Measurements from ENCODE around the gene SLC7A1. TPM values are rescaled to one million over a fixed set of nuclear protein-coding genes. Genes with fewer than 3 reads are reported as not detected.
A peak's percentile ranks its signal among the peaks of the same experiment; 100 is the strongest.

Gene SLC7A1
- total and polyA plus RNA-seq, 12 donors, result 3.8 to 29.2 (median 17.4) TPM

- no peak overlapping the region for H3K4me3 ChIP-seq
- WGBS, 2 donors, result 82 to 83% methylated on average over 22 of the region's 22 CpGs
- peaks cover 0 to 5% (median 0%) of the 10 kb centered on the region in 7 donors for H3K27me3 ChIP-seq
- H3K36me3 ChIP-seq, result peaks cover 0 to 25% (median 0%) of the 10 kb centered on the region in 9 donors
- TF ChIP-seq CTCF (IDR thresholded peaks at IDR 0.05), result no peak
- no peaks in the 10 kb centered on the region for H3K9me3 ChIP-seq
- ATAC-seq (no peak), DNase-seq (no peak)
- peaks cover 0 to 11% (median 0%) of the 10 kb centered on the region in 9 donors for H3K4me1 ChIP-seq
- intact Hi-C loops (cut with DNase I), result no loop called here
- H3K27ac ChIP-seq, result no peak overlapping the region
Observed at GRCh38 chr13:29487466-29488454, 107.7 kb downstream of the SLC7A1 start.

- Histone ChIP-seq H3K27me3 (peaks cover 0 to 5% (median 0%) of the 10 kb centered on the region in 7 donors), H3K9me3 (no peaks in the 10 kb centered on the region), H3K4me1 (peaks cover 0 to 12% (median 0%) of the 10 kb centered on the region in 9 donors), H3K36me3 (peaks cover 0 to 23% (median 0%) of the 10 kb centered on the region in 9 donors), H3K4me3 (no peak overlapping the region), H3K27ac (no peak overlapping the region)
- WGBS, 2 donors, result 72 to 76% methylated on average over 3 of the region's 3 CpGs
- intact Hi-C loops (cut with DNase I), result no loop called here
- DNase-seq, result no peak
- no peak for TF ChIP-seq CTCF (IDR thresholded peaks at IDR 0.05)
- ATAC-seq, result no peak
Observed at GRCh38 chr13:29486551-29486950, 108.9 kb downstream of the SLC7A1 start.

GRCh38 chr13:29484796-29485195 is 110.7 kb downstream of the SLC7A1 start:
- WGBS, 2 donors, result 65% methylated on average over 7 of the region's 7 CpGs
- H3K27ac ChIP-seq, result no peak overlapping the region
- DNase-seq (no peak), ATAC-seq (no peak)
- TF ChIP-seq CTCF (IDR thresholded peaks at IDR 0.05), result no peak
- peaks cover 0 to 18% (median 0%) of the 10 kb centered on the region in 9 donors for H3K36me3 ChIP-seq
- peaks cover 0 to 27% (median 9%) of the 10 kb centered on the region in 9 donors for H3K4me1 ChIP-seq
- no peak overlapping the region for H3K4me3 ChIP-seq
- no peaks in the 10 kb centered on the region for H3K9me3 ChIP-seq
- H3K27me3 ChIP-seq, result peaks cover 0 to 5% (median 0%) of the 10 kb centered on the region in 7 donors
- intact Hi-C loops (cut with DNase I), result no loop called here

- DNase-seq (no peak), ATAC-seq (peak in 1 of 8 donors; percentile 50)
- WGBS, 2 donors, result 28 to 48% methylated on average over 7 of the region's 7 CpGs
- H3K4me1 ChIP-seq, result peaks cover 0 to 33% (median 10%) of the 10 kb centered on the region in 9 donors
- no peak overlapping the region for H3K4me3 ChIP-seq
- H3K27ac ChIP-seq, result no peak overlapping the region
- no peaks in the 10 kb centered on the region for H3K9me3 ChIP-seq
- no peak for TF ChIP-seq CTCF (IDR thresholded peaks at IDR 0.05)
- peaks cover 0 to 5% (median 0%) of the 10 kb centered on the region in 7 donors for H3K27me3 ChIP-seq
- H3K36me3 ChIP-seq, result peaks cover 0 to 12% (median 0%) of the 10 kb centered on the region in 9 donors
- intact Hi-C loops (cut with DNase I), result no loop called here
Observed at GRCh38 chr13:29484236-29484635, 111.3 kb downstream of the SLC7A1 start.
